Stimulated activated CD8-positive, alpha-beta memory T cell treated with anti-CD3 and anti-CD28 coated beads, Interleukin-2, amount 100 ng/mL, for 1 hour (primary cell): ENCODE data around the gene SBF2.
"Not testable (repeated sequence)": the region's sequence is repeated elsewhere in the genome, so short reads cannot be mapped to it uniquely, and the experiment has no call there.

ENCODE experiments used
- DNase-seq, 2 donors: peaks; one replicate each; pipeline ENCODE4 v3.0.0-alpha.2; 2020; ENCODE audit warnings: low read depth in 2 of 2

SBF2 gene

DNA sequence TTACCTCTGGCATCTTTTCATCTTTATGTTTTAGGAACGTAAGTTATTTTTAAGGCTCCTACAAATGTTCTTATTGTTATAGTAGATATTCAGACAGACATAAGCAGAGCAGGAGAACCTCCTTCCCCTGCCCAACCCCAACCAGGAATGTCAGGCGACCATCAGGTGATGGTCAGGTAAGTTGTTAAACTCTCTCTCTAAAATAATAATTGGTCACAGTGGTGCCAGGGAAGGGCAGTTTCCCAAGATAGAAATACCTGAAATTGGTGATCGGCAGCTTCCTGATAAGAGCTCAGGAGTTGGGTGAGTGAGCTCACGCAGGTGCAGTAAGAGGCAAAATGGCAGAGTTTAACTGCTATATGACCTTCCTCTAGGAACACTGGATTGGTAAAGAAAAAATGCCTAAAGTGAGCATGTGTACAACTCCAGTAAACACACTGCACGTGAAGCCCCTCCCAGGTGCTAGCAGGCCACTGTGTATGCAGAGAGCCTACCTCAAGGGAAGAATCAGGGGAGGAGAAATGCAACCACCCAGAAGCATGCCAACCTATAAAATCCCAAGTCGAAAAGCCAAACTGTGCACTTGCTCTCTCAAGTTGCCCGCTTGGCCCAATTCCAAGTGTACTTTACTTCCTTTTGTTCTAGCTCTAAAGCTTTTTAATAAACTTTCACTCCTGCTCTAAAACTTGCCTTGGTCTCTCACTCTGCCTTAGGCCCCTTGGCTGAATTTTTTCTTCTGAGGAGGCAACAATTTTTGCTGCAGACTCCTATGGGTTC lies 273.9 kb downstream of the SBF2 start:
- DNase-seq = no peak

DNA sequence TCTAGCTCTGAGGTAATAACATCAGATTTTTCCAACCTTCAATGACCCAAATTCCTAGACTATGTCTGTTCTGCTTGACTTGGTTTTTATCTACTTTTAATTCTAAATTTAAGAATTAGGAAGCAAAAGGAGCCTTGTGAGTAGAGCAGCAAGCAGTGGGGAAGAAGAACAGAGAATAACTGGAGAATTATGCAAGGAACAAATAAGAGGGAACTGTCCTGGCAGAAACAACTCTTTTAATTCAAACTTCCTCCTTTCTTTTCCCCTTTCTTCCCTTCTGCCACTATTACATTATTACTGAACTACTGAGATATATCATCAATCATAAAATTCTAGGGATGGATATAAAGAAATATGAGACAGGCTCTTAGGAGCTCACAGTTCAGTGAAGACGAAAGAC lies 276.1 kb downstream of the SBF2 start:
- no peak for DNase-seq

DNA sequence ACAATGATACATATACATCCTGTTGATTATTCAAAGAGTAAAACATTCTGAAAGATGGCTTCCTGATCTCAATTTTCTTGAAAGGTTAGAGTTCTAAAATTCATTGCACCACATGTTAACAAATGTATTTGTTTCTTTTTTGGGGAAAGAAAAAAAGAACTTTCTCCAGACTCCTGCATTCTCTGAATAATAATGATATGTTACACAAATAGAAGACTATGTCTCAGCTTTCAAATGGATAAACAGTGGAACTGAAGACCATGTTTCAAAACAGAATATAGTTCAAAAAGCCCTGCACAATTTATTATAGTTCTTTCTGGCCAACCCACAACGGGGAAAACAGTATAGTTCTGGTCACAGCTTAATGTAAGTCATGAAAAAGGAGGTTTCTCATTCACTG lies 277.0 kb downstream of the SBF2 start:
- no peak for DNase-seq

DNA sequence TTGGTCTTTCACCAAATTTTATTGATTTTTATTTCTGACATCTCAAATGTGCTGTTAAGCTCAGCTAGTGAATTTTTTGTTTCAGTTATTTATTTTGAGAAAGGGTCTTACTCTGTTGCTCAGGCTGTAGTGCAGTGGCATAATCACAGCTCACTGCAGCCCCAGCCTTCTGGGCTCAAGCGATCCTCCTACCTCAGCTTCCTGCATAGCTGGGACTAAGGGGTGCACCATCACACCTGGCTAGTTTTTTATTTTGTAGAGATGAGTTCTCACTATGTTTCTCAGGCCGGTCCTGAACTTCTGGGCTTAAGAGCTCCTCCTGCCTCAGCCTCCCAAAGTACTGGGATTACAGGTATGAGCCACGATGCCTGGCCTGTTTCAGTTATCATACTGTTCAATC lies 282.0 kb downstream of the SBF2 start:
- no peak for DNase-seq

DNA sequence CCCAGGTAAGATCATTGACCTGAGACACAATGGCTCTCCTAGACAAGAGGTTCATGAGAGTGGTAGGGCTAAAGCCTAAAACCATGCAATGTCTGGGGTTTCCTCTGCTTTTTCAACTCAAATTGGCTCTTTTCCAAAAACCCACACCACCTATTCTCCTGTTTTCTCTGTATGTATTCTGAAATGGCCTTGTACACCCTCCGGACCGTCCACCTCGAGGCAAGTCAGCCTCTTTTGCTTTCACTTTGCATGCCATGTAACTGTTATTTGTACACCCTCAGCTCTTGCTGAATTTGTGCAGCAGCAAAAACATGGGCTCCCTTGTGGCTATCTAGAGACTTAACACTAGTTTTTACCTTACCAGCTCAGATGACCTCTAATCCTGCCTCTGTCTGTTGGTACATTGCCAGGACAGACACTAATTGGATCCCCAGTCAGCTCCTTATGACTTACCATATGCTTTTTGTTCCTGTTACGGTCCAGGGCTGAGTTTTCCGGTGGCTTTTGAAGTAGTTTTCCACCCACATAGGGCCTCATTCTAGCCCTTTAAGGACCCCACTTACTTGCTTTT lies 288.0 kb downstream of the SBF2 start:
- no peak for DNase-seq

GRCh38 chr11:10004526-10005113 lies 289.4 kb downstream of the SBF2 start:
- no peak for DNase-seq

GRCh38 chr11:10002221-10002620 lies 291.8 kb downstream of the SBF2 start:
- DNase-seq = no peak

GRCh38 chr11:9992306-9992705 lies 301.7 kb downstream of the SBF2 start:
- DNase-seq = no peak

- no peak for DNase-seq
Observed at GRCh38 chr11:9990221-9990973, 303.6 kb downstream of the SBF2 start.

DNA sequence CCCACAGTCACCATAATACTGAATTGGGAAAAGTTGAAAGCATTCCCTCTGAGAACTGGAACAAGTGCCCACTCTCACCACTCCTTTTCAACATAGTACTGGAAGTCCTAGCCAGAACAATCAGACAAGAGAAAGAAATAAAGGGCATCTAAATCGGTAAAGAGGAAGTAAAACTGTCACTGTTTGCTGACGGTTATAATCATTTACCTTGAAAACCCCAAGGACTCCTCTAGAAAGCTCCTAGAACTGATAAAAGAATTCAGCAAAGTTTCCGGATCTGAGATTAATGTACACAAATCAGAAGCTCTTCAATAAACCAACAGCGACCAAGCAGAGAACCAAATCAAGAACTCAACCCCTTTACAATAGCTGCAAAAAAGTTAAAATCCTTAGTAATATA lies 306.7 kb downstream of the SBF2 start:
- not testable (repeated sequence) for DNase-seq

- DNase-seq = no peak
Observed at GRCh38 chr11:9982796-9983579, 311.0 kb downstream of the SBF2 start.

- no peak for DNase-seq
Observed at GRCh38 chr11:9982127-9982795, 311.8 kb downstream of the SBF2 start.

GRCh38 chr11:9980931-9981330 lies 313.1 kb downstream of the SBF2 start:
- no peak for DNase-seq

DNA sequence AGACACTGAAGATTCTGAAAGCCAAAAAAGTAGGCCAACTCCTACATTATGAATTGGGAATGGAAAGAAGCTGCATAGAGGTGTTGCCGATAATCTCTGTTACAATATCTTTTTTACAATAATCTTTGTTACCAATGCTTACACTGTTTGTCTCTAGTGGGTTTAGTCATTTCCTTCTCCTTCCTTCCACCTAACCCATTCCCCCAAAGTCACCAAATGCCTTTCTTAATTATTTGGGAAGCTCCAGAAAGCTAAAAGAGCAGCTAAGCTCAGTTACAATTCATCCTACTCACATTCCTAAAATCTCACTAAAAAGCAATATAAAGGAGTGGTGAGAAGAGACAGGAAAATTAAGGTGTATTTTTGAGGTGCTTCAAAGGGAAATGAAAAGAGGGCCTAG lies 316.5 kb downstream of the SBF2 start:
- no peak for DNase-seq

DNA sequence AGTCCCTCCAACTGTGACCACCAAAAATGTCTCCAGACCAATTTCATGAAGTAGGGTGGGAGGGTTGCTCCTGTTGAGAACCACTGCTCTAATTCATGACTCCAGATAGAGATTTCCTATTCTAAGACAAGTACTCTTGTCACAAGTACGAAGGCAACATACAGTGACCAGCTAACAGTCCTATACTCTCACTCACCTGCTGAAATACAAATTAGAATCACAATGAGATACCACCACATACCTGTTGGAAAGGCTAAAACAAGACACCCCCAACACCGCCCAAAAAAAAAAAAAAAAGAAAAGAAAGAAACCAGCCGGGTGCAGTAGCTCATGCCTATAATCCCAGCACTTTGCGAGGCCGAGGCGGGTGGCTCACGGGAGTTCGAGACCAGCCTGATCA lies 319.6 kb downstream of the SBF2 start:
- DNase-seq = no peak

- DNase-seq = no peak
Observed at GRCh38 chr11:9973921-9974320, 320.1 kb downstream of the SBF2 start.

- DNase-seq = no peak
Observed at GRCh38 chr11:9972989-9973388, 321.0 kb downstream of the SBF2 start.

- no peak for DNase-seq
Observed at GRCh38 chr11:9971894-9972293, 322.1 kb downstream of the SBF2 start.

DNA sequence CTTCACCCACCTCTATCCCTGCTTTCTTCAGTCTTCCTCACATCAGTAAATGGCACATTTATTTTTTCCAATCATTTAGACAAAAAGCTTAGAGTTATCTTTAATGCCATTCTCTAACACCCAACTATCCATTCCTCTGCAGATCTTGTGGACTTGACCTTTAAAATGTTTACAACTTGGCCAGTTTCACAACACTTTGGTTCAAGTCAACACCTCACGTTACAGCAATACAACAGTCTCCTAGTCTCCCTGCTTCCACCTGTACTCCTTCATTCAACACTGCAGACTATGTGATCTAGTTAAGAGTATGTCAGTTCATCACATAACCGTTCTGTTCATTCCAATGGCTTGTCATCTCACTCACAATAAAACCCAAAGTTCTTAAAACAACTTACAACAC lies 325.0 kb downstream of the SBF2 start:
- DNase-seq = no peak

GRCh38 chr11:9962722-9963121 lies 331.3 kb downstream of the SBF2 start:
- no peak for DNase-seq

DNA sequence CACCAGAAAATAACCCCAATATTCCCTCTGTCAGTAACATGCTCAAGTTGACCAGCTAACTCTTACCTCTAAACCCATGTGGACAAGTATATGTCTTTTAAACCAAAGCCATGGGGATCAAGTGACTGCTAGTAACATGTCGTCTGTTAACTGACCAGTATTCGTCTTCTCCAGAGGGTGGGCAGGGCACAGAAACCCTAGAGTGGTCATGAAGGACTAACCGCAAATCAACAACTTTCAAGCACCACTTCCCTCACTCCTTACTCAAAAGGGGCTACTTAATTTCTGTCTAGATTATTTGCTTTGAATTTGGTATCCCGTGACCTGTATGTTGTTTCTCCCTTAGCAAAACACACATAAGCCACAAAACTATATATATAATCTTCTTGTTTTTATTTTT lies 336.9 kb downstream of the SBF2 start:
- DNase-seq = no peak
